Bronchial epithelial cell (primary cell): Measurements from ENCODE around the gene SRP14. TPM values are rescaled to one million over a fixed set of nuclear protein-coding genes. Genes with fewer than 3 reads are reported as not detected.
"Not testable (repeated sequence)": the region's sequence is repeated elsewhere in the genome, so short reads cannot be mapped to it uniquely, and the experiment has no call there.

Experiments
- DNase-seq: peaks from one replicate; pipeline ENCODE4 v3.0.0-alpha.2; 2010; ENCODE audit warnings: low read depth
- FAIRE-seq: peaks from 2 replicates; lab custom pipeline; 2011; peaks lifted over from hg19 to GRCh38; lab: Jason Lieb, UNC
- H3K27me3 ChIP-seq: 2 replicates; pipeline ENCODE4 v1.5.1; 2011; ENCODE audit warnings: low read length; ENCODE audit not compliant: control insufficient read depth, insufficient read depth
- H3K36me3 ChIP-seq: 2 replicates; pipeline ENCODE4 v1.5.1; 2011; ENCODE audit warnings: low read length; ENCODE audit not compliant: control insufficient read depth, insufficient read depth
- H3K4me3 ChIP-seq: 2 replicates; pipeline ENCODE4 v1.5.1; 2011; ENCODE audit warnings: mild to moderate bottlenecking, low read depth, low read length, control low read depth
- CTCF ChIP-seq: IDR thresholded peaks from 2 replicates; pipeline ENCODE4 v1.5.1; 2011; ENCODE audit warnings: mild to moderate bottlenecking, moderate library complexity, low read length, control low read depth, inconsistent platforms; ENCODE audit not compliant: insufficient read depth, severe bottlenecking
- total RNA-seq: library from RNA; depleted of rRNA; stranded (reverse); fragments of >200 nt; gene quantifications from 2 replicates; pipeline ENCODE4 v1.2.1, GENCODE V29; 2014

SRP14 gene
- total RNA-seq, 1 donor from 2014 or later = 95.8 TPM

GRCh38 chr15:40002295-40002694 is 36.7 kb downstream of the SRP14 start:
- Histone ChIP-seq H3K27me3 (no peaks in the 10 kb centered on the region), H3K4me3 (no peak overlapping the region), H3K36me3 (peaks cover 9% of the 10 kb centered on the region)
- FAIRE-seq (no peak), DNase-seq (peak; percentile 67)
- TF ChIP-seq CTCF = no peak

- TF ChIP-seq CTCF = no peak
- no peak for FAIRE-seq
- peaks cover 9% of the 10 kb centered on the region for H3K36me3 ChIP-seq
Observed at GRCh38 chr15:39999538-40000200, 39.3 kb downstream of the SRP14 start.

GRCh38 chr15:39998511-39999077 is 40.4 kb downstream of the SRP14 start:
- H3K4me3 ChIP-seq = no peak overlapping the region
- FAIRE-seq (no peak), DNase-seq (no peak)
- no peaks in the 10 kb centered on the region for H3K27me3 ChIP-seq
- H3K36me3 ChIP-seq = peaks cover 9% of the 10 kb centered on the region
- no peak for TF ChIP-seq CTCF

More at GRCh38 chr15:39999538-40000200, 39.3 kb downstream of the SRP14 start:
- DNase-seq = peak; percentile 10
- no peaks in the 10 kb centered on the region for H3K27me3 ChIP-seq
- no peak overlapping the region for H3K4me3 ChIP-seq

GRCh38 chr15:39997639-39998038 is 41.3 kb downstream of the SRP14 start:
- no peak overlapping the region for H3K4me3 ChIP-seq
- no peak for DNase-seq
- H3K27me3 ChIP-seq = no peaks in the 10 kb centered on the region
- FAIRE-seq = no peak
- no peak for TF ChIP-seq CTCF
- H3K36me3 ChIP-seq = peaks cover 10% of the 10 kb centered on the region

- no peak for TF ChIP-seq CTCF
- H3K4me3 ChIP-seq = no peak overlapping the region
- DNase-seq (peak; percentile 28), FAIRE-seq (no peak)
- peaks cover 12% of the 10 kb centered on the region for H3K36me3 ChIP-seq
- no peaks in the 10 kb centered on the region for H3K27me3 ChIP-seq
Observed at GRCh38 chr15:39997031-39997430, 42.0 kb downstream of the SRP14 start.

- DNase-seq = peak; percentile 59
- FAIRE-seq, H3K27me3 ChIP-seq, H3K4me3 ChIP-seq: not testable (repeated sequence)
- peaks cover 15% of the 10 kb centered on the region for H3K36me3 ChIP-seq
Observed at GRCh38 chr15:39996228-39996627, 42.8 kb downstream of the SRP14 start.

- not testable (repeated sequence) for DNase-seq, H3K27me3 ChIP-seq, H3K4me3 ChIP-seq, FAIRE-seq
- peaks cover 19% of the 10 kb centered on the region for H3K36me3 ChIP-seq
Observed at GRCh38 chr15:39992953-39993352, 46.0 kb downstream of the SRP14 start.
